Mucosa of descending colon (tissue), 3 donors: Measurements from ENCODE around the gene MRO. TPM values are rescaled to one million over a fixed set of nuclear protein-coding genes. Genes with fewer than 3 reads are reported as not detected.

ENCODE experiments used
- ATAC-seq: fragments of 200-7000 bp; cut with Tn5 transposase; one replicate; pipeline ENCODE4 v1.9.1; 2020; ENCODE audit warnings: mild to moderate bottlenecking, moderate library complexity
- DNase-seq, 3 donors: peaks; one replicate each; pipeline ENCODE4 v3.0.0-alpha.2; 2020
- H3K36me3 ChIP-seq: fragments of 200-600 bp; one replicate; pipeline ENCODE4 v1.8.0; 2021; ENCODE audit warnings: low read depth, mild to moderate bottlenecking
- H3K4me1 ChIP-seq: fragments of 200-600 bp; one replicate; pipeline ENCODE4 v1.8.0; 2021; ENCODE audit warnings: low read depth, mild to moderate bottlenecking
- H3K4me3 ChIP-seq: fragments of 200-600 bp; one replicate; pipeline ENCODE4 v1.8.0; 2021; ENCODE audit warnings: mild to moderate bottlenecking
- H3K9me3 ChIP-seq: fragments of 200-600 bp; one replicate; pipeline ENCODE4 v1.8.0; 2021; ENCODE audit warnings: mild to moderate bottlenecking
- CTCF ChIP-seq: fragments of 200-600 bp; IDR thresholded peaks from one replicate; pipeline ENCODE4 v1.8.0; 2022; ENCODE audit warnings: antibody characterized with exemption, mild to moderate bottlenecking
- intact Hi-C, 2 donors: fragments of 100-400 bp; cut with DNase I in 1 of 2; cut with micrococcal nuclease in 1 of 2; formaldehyde crosslinking; loops; one replicate each; pipeline versions ENCODE4 v1.11.0 to v1.11.1; 2022; cut with DNase I, micrococcal nuclease
- total RNA-seq, 3 donors: library from RNA; stranded (reverse); fragmentation: NEBNext Ultra II Directional in 2 of 3; extraction: Animal tissue kit (Norgen Biotek cat#: 25700) in 2 of 3; gene quantifications; one replicate each; pipeline versions ENCODE4 v1.2.1 to v1.2.4, GENCODE V29; 2021 to 2023
- donor health status: DM: no; HTN: no; CAD: no; lungs with moderate emphysema.
- donor health status: DM: no; HTN: no; CAD: no.
- donor health status: DM: no; HTN: yes; CAD: no.

MRO gene
- total RNA-seq, 3 donors from 2014 or later, result 0.23 to 0.48 (median 0.28) TPM

DNA sequence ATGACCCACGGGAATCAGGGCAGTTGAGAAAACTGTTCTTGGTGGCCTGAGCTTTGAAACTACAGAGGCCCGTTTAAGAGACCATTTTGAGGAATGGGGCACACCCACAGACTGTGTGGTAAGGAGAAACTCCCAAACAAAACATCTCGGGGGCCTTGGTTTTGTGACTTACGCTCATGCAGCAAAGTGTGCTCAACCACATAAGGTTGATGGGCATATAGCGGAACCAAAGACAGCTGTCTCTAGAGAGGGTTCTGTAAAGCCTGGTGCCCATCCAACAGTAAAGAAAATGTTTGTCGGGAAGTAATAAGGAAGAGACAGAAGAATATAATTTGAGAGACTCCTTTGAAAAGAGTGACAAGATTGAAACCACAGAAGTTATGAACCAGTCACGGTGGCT lies 5.4 kb downstream of the MRO start:
- TF ChIP-seq CTCF, result no peak
- H3K4me3 ChIP-seq, result no peak overlapping the region
- no peak for DNase-seq
- ATAC-seq, result no peak
- intact Hi-C loops, result no loop called here
- peaks cover 4% of the 10 kb centered on the region for H3K4me1 ChIP-seq
- H3K36me3 ChIP-seq, result no peaks in the 10 kb centered on the region
- no peaks in the 10 kb centered on the region for H3K9me3 ChIP-seq

DNA sequence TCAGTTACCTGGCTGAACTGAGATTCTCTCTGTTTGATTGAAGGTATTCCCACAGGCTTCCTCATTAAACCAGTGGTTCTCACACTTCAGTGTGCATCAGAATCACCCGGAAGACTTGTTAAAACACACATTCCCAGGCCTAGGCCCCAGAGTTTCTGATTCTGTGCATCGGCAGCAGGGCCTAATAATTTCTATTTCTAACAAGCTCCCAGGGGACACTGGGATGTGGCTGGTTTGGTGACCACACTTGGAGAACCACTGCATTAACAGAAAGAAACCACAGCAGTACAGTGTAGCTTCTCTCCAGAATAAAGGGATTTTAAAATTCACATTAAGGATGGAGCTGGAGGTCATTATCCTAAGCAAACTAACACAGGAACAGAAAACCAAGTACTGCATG lies 6.5 kb downstream of the MRO start:
- no peaks in the 10 kb centered on the region for H3K4me1 ChIP-seq
- intact Hi-C loops, result no loop called here
- H3K4me3 ChIP-seq, result no peak overlapping the region
- TF ChIP-seq CTCF, result no peak
- DNase-seq, result no peak
- no peaks in the 10 kb centered on the region for H3K36me3 ChIP-seq
- ATAC-seq, result no peak
- no peaks in the 10 kb centered on the region for H3K9me3 ChIP-seq

- no peak for DNase-seq
- intact Hi-C loops, result no loop called here
- H3K9me3 ChIP-seq, result no peaks in the 10 kb centered on the region
- ATAC-seq, result no peak
- H3K36me3 ChIP-seq, result no peaks in the 10 kb centered on the region
- H3K4me1 ChIP-seq, result no peaks in the 10 kb centered on the region
- H3K4me3 ChIP-seq, result no peak overlapping the region
- no peak for TF ChIP-seq CTCF
Observed at GRCh38 chr18:50812834-50813233, 7.0 kb downstream of the MRO start.

DNA sequence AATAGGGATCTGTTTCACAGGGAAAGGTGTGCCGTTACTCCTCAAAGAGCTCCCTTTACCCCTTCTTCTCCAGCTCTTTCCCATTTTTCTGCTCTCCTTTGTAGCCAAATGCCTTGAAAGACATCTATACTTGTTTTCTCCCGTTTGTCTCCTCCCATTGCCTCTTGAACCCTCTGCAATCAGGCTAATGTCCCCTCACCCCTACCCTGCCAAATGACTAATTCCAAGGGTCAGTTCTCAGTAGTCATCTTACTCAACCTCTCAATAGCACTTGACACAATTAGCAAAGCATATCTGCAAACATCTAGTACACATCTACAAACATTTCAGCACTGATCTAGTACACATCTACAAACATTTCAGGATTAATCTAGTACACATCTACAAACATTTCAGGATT lies 12.6 kb downstream of the MRO start:
- ATAC-seq (no peak), DNase-seq (no peak)
- TF ChIP-seq CTCF, result no peak
- H3K4me1 ChIP-seq, result no peaks in the 10 kb centered on the region
- H3K36me3 ChIP-seq, result no peaks in the 10 kb centered on the region
- H3K9me3 ChIP-seq, result no peaks in the 10 kb centered on the region
- no peak overlapping the region for H3K4me3 ChIP-seq
- intact Hi-C loops, result no loop called here

DNA sequence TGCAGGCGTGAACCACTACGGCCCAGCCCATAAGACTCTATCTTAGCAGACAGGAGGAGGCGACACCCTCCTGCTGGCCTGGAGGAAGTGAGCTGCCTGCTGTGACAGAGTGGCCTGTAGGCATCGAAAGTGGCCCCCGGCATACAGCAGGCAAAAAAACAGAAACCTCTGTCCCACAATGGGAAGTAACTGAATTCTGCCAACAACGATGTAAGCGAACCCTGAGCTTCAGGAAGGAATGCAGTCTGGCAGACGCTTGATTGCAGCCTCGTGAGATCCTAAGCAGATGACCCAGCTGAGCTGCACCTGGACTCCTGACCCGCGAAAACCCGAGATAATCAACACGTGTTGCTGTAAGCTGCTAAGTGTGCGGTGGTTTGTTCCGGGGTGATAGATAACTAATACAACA lies 13.6 kb downstream of the MRO start:
- no peak for TF ChIP-seq CTCF
- peak; percentile 76 for ATAC-seq
- Histone ChIP-seq H3K4me3 (no peak overlapping the region), H3K4me1 (no peaks in the 10 kb centered on the region), H3K36me3 (no peaks in the 10 kb centered on the region), H3K9me3 (no peaks in the 10 kb centered on the region)
- peak in 2 of 3 donors; percentile 27 to 58 for DNase-seq
- intact Hi-C loops, result no loop called here

DNA sequence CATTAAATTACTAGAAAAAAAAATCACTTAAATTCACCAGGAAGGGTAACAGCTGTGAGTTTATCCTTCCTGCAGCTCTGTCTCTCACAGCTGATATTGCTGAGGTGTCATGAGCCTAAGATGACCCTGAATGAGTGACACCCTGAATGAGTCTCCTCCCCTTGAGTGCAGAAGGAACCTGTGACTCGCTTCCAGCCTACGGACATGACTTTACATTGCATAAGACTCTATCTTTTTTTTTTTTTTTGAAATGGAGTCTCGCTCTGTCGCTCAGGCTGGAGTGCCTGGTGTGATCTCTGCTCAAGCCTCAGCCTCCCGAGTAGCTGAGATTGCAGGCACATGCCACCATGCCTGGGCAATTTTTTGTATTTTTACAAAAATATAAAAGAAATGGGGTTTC lies 14.1 kb downstream of the MRO start:
- DNase-seq (no peak), ATAC-seq (peak; percentile 35)
- Histone ChIP-seq H3K9me3 (no peaks in the 10 kb centered on the region), H3K4me3 (no peak overlapping the region), H3K36me3 (no peaks in the 10 kb centered on the region), H3K4me1 (no peaks in the 10 kb centered on the region)
- no peak for TF ChIP-seq CTCF
- intact Hi-C loops, result no loop called here
